NOMO-1 (cell line): ENCODE measurements around the gene CMC1.
"Not testable (repeated sequence)": the region's sequence is repeated elsewhere in the genome, so short reads cannot be mapped to it uniquely, and the experiment has no call there.

Source experiments
- DNase-seq, 2 experiments: peaks; one replicate each; lab custom pipeline; 2025; ENCODE audit not compliant: unreplicated experiment in 2 of 2; lab: John Stamatoyannopoulos, UW

Gene CMC1

GRCh38 chr3:28243424-28244106 is 2.1 kb downstream of the CMC1 start:
- DNase-seq: peak in 1 of 2 experiments; percentile 39

GRCh38 chr3:28244491-28244890 is 3.1 kb downstream of the CMC1 start:
- no peak for DNase-seq

GRCh38 chr3:28247286-28247685 is 5.9 kb downstream of the CMC1 start:
- DNase-seq: no peak

GRCh38 chr3:28250999-28251398 is 9.6 kb downstream of the CMC1 start:
- peak in 1 of 2 experiments; percentile 31 for DNase-seq

GRCh38 chr3:28252001-28252431 is 10.6 kb downstream of the CMC1 start:
- peak; percentile 78 to 91 for DNase-seq

GRCh38 chr3:28253040-28253715 is 11.8 kb downstream of the CMC1 start:
- DNase-seq: no peak

GRCh38 chr3:28262001-28262400 is 20.6 kb downstream of the CMC1 start:
- DNase-seq: no peak

- DNase-seq: no peak
Measured at GRCh38 chr3:28265641-28266040, 24.2 kb downstream of the CMC1 start.

GRCh38 chr3:28267984-28268849 is 26.8 kb downstream of the CMC1 start:
- DNase-seq: peak in 1 of 2 experiments; percentile 52

GRCh38 chr3:28268989-28269388 is 27.6 kb downstream of the CMC1 start:
- DNase-seq: no peak

GRCh38 chr3:28269884-28270283 is 28.5 kb downstream of the CMC1 start:
- not testable (repeated sequence) for DNase-seq

- DNase-seq: no peak
Measured at GRCh38 chr3:28273837-28274236, 32.4 kb downstream of the CMC1 start.

- no peak for DNase-seq
Measured at GRCh38 chr3:28278918-28279317, 37.5 kb downstream of the CMC1 start.

GRCh38 chr3:28279770-28280169 is 38.4 kb downstream of the CMC1 start:
- DNase-seq: no peak

- DNase-seq: no peak
Measured at GRCh38 chr3:28280781-28281180, 39.4 kb downstream of the CMC1 start.

GRCh38 chr3:28286595-28286994 is 45.2 kb downstream of the CMC1 start:
- DNase-seq: peak; percentile 12 to 83

- no peak for DNase-seq
Measured at GRCh38 chr3:28287046-28287445, 45.6 kb downstream of the CMC1 start.

GRCh38 chr3:28290863-28291300 is 49.5 kb downstream of the CMC1 start:
- no peak for DNase-seq

- no peak for DNase-seq
Measured at GRCh38 chr3:28291577-28291976, 50.2 kb downstream of the CMC1 start.

- DNase-seq: peak in 1 of 2 experiments; percentile 18
Measured at GRCh38 chr3:28292622-28293021, 51.2 kb downstream of the CMC1 start.

GRCh38 chr3:28294667-28295413 is 53.4 kb downstream of the CMC1 start:
- DNase-seq: no peak
